Measurements from ENCODE around the gene RASSF8.

RASSF8 gene

GRCh38 chr12:26113853-26114719, 155.6 kb downstream of the RASSF8 start:
- DNase-seq (ENCODE audit: low spot score in 2 of 2) (no peak), ATAC-seq (replicated peaks; ENCODE audit: extremely low read depth, poor library complexity, severe bottlenecking) (peak; percentile 72)
- Mint-ChIP-seq H3K4me3 (peak overlapping the region; percentile 77), H3K27ac (ENCODE audit: low read depth) (no peak overlapping the region), H3K27me3 (peaks cover 92% of the 10 kb centered on the region), H3K9me3 (no peaks in the 10 kb centered on the region), H3K36me3 (ENCODE audit: insufficient read depth) (peaks cover 8% of the 10 kb centered on the region), H3K4me1 (peaks cover 6% of the 10 kb centered on the region)

GRCh38 chr12:26114720-26115401, 156.4 kb downstream of the RASSF8 start:
- Mint-ChIP-seq H3K27me3 (peaks cover 92% of the 10 kb centered on the region), H3K4me1 (peaks cover 6% of the 10 kb centered on the region), H3K27ac (ENCODE audit: low read depth) (no peak overlapping the region), H3K9me3 (no peaks in the 10 kb centered on the region), H3K36me3 (ENCODE audit: insufficient read depth) (peaks cover 8% of the 10 kb centered on the region), H3K4me3 (peak overlapping the region; percentile 77)
- DNase-seq (ENCODE audit: low spot score in 2 of 2), result no peak
- ATAC-seq (replicated peaks; ENCODE audit: extremely low read depth, poor library complexity, severe bottlenecking), result no peak

- H3K9me3 Mint-ChIP-seq, result no peaks in the 10 kb centered on the region
- DNase-seq (ENCODE audit: low spot score in 2 of 2), result no peak
- peaks cover 14% of the 10 kb centered on the region for H3K4me1 Mint-ChIP-seq
- no peak overlapping the region for H3K27ac Mint-ChIP-seq (ENCODE audit: low read depth)
- no peak for ATAC-seq (replicated peaks; ENCODE audit: extremely low read depth, poor library complexity, severe bottlenecking)
- H3K36me3 Mint-ChIP-seq (ENCODE audit: insufficient read depth), result peaks cover 9% of the 10 kb centered on the region
- H3K27me3 Mint-ChIP-seq, result peaks cover 94% of the 10 kb centered on the region
- H3K4me3 Mint-ChIP-seq, result no peak overlapping the region
These were observed 158.6 kb downstream of the RASSF8 start for GRCh38 chr12:26116829-26117715.

GRCh38 chr12:26118308-26118707, 159.8 kb downstream of the RASSF8 start:
- Mint-ChIP-seq H3K27ac (ENCODE audit: low read depth) (no peak overlapping the region), H3K9me3 (no peaks in the 10 kb centered on the region), H3K4me3 (no peak overlapping the region), H3K27me3 (peaks cover 91% of the 10 kb centered on the region), H3K36me3 (ENCODE audit: insufficient read depth) (peaks cover 7% of the 10 kb centered on the region), H3K4me1 (peaks cover 19% of the 10 kb centered on the region)
- ATAC-seq (replicated peaks; ENCODE audit: extremely low read depth, poor library complexity, severe bottlenecking) (no peak), DNase-seq (ENCODE audit: low spot score in 2 of 2) (no peak)

DNA sequence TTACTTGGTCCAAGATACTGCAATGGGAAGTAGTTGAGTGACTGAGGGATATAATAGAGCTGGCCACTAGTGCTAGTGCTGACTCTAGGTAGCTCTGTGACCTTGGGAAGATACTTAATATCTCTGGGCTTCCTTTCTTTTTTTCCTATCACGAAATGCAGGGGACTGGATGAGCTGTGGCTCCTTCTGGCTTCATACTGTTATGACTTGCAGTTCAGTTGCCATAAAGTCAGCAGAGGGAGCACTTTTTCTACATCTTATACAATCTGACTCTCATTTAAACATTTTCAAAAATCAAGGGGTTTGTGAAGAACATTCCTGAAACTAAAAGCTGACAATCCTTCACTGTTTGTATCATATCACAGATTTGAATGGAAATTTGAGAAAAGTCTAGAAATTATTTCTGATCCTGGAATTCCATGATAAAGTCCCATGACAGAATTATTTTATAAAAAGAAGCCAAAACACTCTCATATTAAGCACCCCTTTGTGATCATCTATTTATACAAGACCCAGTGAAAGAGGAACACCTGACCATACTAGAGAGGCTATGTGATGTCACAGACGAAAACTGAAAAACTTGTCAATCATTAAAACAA, 161.0 kb downstream of the RASSF8 start:
- Mint-ChIP-seq H3K9me3 (no peaks in the 10 kb centered on the region), H3K4me1 (peaks cover 19% of the 10 kb centered on the region), H3K27ac (ENCODE audit: low read depth) (no peak overlapping the region), H3K4me3 (no peak overlapping the region), H3K36me3 (ENCODE audit: insufficient read depth) (peaks cover 1% of the 10 kb centered on the region), H3K27me3 (peaks cover 91% of the 10 kb centered on the region)
- DNase-seq (ENCODE audit: low spot score in 2 of 2), result no peak
- ATAC-seq (replicated peaks; ENCODE audit: extremely low read depth, poor library complexity, severe bottlenecking), result no peak

- DNase-seq (ENCODE audit: low spot score in 2 of 2), result no peak
- Mint-ChIP-seq H3K4me3 (no peak overlapping the region), H3K36me3 (ENCODE audit: insufficient read depth) (peaks cover 1% of the 10 kb centered on the region), H3K9me3 (no peaks in the 10 kb centered on the region), H3K27ac (ENCODE audit: low read depth) (no peak overlapping the region), H3K27me3 (peaks cover 91% of the 10 kb centered on the region), H3K4me1 (peaks cover 29% of the 10 kb centered on the region)
- ATAC-seq (replicated peaks; ENCODE audit: extremely low read depth, poor library complexity, severe bottlenecking), result no peak
These were observed 162.2 kb downstream of the RASSF8 start for GRCh38 chr12:26120561-26121274.

DNA sequence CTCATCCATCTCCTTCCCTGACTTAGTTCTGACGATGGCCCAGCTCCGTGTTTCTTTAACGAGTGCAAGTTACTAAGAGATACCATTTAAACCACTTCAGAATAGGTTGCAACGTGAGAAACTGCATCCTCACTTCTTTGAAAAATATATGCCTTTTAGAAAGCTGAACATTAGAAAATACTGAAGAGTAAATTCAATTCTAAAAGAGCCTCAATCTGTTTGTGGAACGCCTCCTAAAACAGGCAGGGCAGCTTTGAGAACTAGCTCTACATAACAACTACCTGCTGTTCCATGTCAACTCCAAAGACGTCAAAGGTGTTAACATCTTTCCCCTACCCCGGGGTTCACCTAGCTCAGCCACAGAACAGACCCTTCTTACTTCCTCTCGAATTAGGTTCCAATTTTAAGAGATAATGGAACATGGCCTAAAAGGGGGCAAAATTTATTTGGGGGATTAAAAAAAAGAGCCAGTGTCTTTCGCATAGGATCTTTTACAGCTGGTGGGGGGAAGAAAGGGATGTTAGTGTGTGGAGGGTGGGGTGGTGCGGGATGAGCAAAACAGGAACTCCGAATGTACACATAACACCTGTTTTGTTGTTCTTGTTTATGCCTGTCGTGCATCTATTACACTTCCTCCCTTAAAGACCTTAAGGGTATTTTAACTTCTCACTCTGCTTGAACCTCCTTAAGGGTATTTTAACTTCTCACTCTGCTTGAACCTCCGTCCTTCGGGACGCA, 163.0 kb downstream of the RASSF8 start:
- Mint-ChIP-seq H3K36me3 (ENCODE audit: insufficient read depth) (peaks cover 1% of the 10 kb centered on the region), H3K4me1 (peaks cover 32% of the 10 kb centered on the region), H3K4me3 (peak overlapping the region; percentile 76), H3K9me3 (no peaks in the 10 kb centered on the region), H3K27me3 (peaks cover 93% of the 10 kb centered on the region), H3K27ac (ENCODE audit: low read depth) (no peak overlapping the region)
- DNase-seq (ENCODE audit: low spot score in 2 of 2) (no peak), ATAC-seq (replicated peaks; ENCODE audit: extremely low read depth, poor library complexity, severe bottlenecking) (no peak)

DNA sequence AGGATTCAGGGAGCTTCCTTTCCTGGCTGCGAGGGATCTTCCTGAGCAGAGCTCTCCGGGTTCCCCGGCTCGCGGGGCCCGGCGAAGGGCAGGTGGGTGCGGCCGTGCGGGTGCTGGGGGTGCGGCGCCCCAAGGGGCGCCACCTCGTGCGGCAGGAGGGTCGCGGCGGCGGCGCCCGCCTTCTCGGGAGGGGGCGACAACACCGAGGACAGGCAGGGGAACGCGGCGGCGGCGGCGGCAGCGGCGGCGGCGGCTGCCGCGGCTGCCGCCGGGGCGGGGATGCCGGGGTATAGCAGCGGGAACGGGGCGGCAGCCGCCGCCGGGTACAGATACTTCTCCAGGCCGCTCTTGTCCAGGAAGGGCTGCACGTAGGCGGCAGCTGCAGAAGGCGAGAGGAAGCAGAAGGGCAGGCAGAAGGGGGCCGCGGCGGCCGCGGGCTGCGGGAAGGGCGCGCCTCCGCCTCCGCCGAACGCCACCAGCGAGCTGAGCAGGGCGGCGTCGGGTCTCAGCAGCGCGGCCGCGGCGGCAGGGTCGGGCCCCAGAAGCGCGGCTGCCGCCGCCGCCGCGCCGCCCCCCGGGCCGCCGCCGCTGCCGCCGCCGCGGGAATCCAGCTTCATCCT, 163.7 kb downstream of the RASSF8 start:
- peak; percentile 52 for ATAC-seq (replicated peaks; ENCODE audit: extremely low read depth, poor library complexity, severe bottlenecking)
- Mint-ChIP-seq H3K27me3 (peaks cover 93% of the 10 kb centered on the region), H3K27ac (ENCODE audit: low read depth) (no peak overlapping the region), H3K4me1 (peaks cover 32% of the 10 kb centered on the region), H3K4me3 (peak overlapping the region; percentile 76), H3K9me3 (no peaks in the 10 kb centered on the region), H3K36me3 (ENCODE audit: insufficient read depth) (peaks cover 1% of the 10 kb centered on the region)
- no peak for DNase-seq (ENCODE audit: low spot score in 2 of 2)

DNA sequence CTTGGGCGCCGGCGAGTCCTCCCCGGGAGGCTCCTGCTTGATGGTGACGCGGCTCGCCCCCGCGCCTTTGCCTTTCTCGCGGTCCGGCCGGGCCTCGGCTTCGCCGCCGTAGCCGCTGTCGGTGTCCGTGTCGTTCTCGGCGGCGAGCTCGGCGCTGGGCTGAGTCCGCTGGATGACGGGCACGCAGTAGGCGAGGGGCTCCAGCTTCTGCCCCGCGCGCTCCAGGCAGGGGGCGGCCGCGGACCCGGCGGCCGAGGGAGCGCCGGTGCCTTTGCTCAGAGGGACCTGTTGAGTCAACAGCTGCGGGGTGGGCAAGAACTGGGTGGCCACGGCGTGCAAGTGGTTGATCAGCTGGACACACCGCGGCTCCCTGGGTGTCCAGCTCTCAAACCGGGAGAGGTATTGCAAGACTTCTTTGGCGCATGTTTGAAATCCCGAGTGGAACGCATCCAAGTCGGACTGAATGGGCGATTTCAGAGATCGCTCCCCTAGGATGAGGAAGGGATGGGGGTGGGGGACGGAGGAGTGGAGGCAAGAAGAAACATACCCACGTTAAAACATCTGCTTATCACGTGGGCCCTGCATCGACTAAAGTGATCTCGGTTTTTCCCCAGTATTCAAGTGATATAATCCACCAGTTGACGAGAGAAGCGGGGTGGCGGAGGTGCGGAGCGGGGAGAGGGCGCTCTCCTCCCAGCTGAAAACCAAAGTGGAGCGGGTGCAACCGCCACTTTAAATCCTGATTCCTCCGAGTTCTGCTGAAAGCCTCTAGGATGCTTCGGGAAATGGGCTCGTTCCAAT, 164.4 kb downstream of the RASSF8 start:
- peaks cover 94% of the 10 kb centered on the region for H3K27me3 Mint-ChIP-seq
- H3K36me3 Mint-ChIP-seq (ENCODE audit: insufficient read depth), result peaks cover 1% of the 10 kb centered on the region
- no peaks in the 10 kb centered on the region for H3K9me3 Mint-ChIP-seq

GRCh38 chr12:26123482-26123980, 165.0 kb downstream of the RASSF8 start:
- Mint-ChIP-seq H3K9me3 (no peaks in the 10 kb centered on the region), H3K27me3 (peaks cover 94% of the 10 kb centered on the region), H3K4me1 (peaks cover 32% of the 10 kb centered on the region), H3K4me3 (peak overlapping the region; percentile 76), H3K36me3 (ENCODE audit: insufficient read depth) (peaks cover 1% of the 10 kb centered on the region), H3K27ac (ENCODE audit: low read depth) (no peak overlapping the region)
- ATAC-seq (replicated peaks; ENCODE audit: extremely low read depth, poor library complexity, severe bottlenecking), result no peak
- no peak for DNase-seq (ENCODE audit: low spot score in 2 of 2)

More for the DNA sequence above, 164.4 kb downstream of the RASSF8 start:
- peaks cover 32% of the 10 kb centered on the region for H3K4me1 Mint-ChIP-seq
- H3K27ac Mint-ChIP-seq (ENCODE audit: low read depth), result no peak overlapping the region
- DNase-seq (ENCODE audit: low spot score in 2 of 2), result no peak
- peak overlapping the region; percentile 76 for H3K4me3 Mint-ChIP-seq
- ATAC-seq (replicated peaks; ENCODE audit: extremely low read depth, poor library complexity, severe bottlenecking), result no peak
